Type B pancreatic cell (in vitro differentiated cells): Measurements from ENCODE around the gene WARS2. TPM values are rescaled to one million over a fixed set of nuclear protein-coding genes. Genes with fewer than 3 reads are reported as not detected.

ENCODE experiments used
- DNase-seq: peaks from one replicate; pipeline ENCODE4 v3.0.0; 2021; ENCODE audit warnings: mixed read lengths; ENCODE audit not compliant: unreplicated experiment; ENCODE audit errors: extremely low spot score
- H3K27ac Mint-ChIP-seq: 2 replicates; pipeline ENCODE4 v1.8.0; 2021; ENCODE audit warnings: mild to moderate bottlenecking, mixed read lengths
- H3K27me3 Mint-ChIP-seq: 2 replicates; pipeline ENCODE4 v1.8.0; 2021; ENCODE audit warnings: mixed read lengths
- H3K36me3 Mint-ChIP-seq: 2 replicates; pipeline ENCODE4 v1.8.0; 2021; ENCODE audit warnings: mixed read lengths
- H3K4me1 Mint-ChIP-seq: one replicate; pipeline ENCODE4 v1.8.0; 2021; ENCODE audit warnings: mixed read lengths; ENCODE audit not compliant: unreplicated experiment
- H3K4me3 Mint-ChIP-seq: 2 replicates; pipeline ENCODE4 v1.8.0; 2021; ENCODE audit warnings: mild to moderate bottlenecking, mixed read lengths
- H3K9me3 Mint-ChIP-seq: 2 replicates; pipeline ENCODE4 v1.8.0; 2021; ENCODE audit warnings: mixed read lengths
- total RNA-seq: library from RNA; stranded (reverse); gene quantifications from 2 replicates; pipeline ENCODE4 v1.2.1, GENCODE V29; 2021; ENCODE audit warnings: low replicate concordance
- TF ChIP-seq, protein P1 (sequence below): fragments of 200-600 bp; sonication (generic); conservative IDR thresholded peaks from 2 replicates; pipeline ENCODE4 v1.5.0; 2021; ENCODE audit warnings: antibody characterized with exemption, mild to moderate bottlenecking

Gene WARS2
- total RNA-seq, 1 donor from 2014 or later = 13.8 TPM

DNA sequence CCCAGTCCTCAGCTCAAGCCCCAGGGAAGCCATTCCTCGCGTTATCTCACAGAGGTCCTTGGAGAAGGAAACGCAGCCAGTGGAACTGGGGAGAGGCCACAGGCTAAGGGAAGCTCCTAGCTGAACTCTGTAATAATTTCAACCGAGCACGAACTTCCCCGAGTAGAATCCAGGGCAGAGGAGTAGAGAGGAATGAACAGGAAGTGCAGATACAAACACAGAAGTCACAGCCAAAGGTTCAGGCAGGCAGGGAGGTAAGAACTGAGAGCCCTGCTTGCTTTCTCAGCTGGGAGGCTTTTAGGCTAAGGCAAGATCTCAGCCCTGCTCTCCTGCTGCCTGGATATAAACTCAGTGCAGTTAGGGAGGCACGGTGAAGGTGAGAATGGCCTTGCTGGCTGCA is 23.7 kb downstream of the WARS2 start:
- H3K27me3 Mint-ChIP-seq = no peaks in the 10 kb centered on the region
- H3K4me1 Mint-ChIP-seq = peaks cover 14% of the 10 kb centered on the region
- TF ChIP-seq, protein P1, sequence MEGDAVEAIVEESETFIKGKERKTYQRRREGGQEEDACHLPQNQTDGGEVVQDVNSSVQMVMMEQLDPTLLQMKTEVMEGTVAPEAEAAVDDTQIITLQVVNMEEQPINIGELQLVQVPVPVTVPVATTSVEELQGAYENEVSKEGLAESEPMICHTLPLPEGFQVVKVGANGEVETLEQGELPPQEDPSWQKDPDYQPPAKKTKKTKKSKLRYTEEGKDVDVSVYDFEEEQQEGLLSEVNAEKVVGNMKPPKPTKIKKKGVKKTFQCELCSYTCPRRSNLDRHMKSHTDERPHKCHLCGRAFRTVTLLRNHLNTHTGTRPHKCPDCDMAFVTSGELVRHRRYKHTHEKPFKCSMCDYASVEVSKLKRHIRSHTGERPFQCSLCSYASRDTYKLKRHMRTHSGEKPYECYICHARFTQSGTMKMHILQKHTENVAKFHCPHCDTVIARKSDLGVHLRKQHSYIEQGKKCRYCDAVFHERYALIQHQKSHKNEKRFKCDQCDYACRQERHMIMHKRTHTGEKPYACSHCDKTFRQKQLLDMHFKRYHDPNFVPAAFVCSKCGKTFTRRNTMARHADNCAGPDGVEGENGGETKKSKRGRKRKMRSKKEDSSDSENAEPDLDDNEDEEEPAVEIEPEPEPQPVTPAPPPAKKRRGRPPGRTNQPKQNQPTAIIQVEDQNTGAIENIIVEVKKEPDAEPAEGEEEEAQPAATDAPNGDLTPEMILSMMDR = no peak
- H3K36me3 Mint-ChIP-seq = peaks cover 1% of the 10 kb centered on the region
- peaks cover 10% of the 10 kb centered on the region for H3K9me3 Mint-ChIP-seq
- H3K27ac Mint-ChIP-seq = no peak overlapping the region
- no peak overlapping the region for H3K4me3 Mint-ChIP-seq
- DNase-seq = no peak

DNA sequence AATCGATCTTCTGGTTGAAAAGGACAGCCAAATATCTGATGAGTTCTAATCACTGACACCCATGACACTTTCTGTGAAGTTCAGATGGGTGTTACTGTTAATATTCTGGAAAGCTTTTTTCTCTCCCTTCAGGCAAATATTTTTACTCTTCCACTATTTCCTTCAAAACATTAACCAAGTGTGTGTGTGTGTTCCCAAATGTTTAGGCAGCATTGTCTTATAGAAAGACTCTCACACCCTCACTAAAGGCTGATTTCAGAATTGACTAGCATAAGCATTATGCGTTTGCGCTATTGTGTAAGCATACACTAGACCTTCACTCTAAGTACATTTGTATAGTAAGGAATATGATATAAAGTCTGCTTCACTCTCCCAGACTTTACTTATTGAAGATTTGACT is 24.7 kb downstream of the WARS2 start:
- Mint-ChIP-seq H3K4me1 (peaks cover 14% of the 10 kb centered on the region), H3K27me3 (no peaks in the 10 kb centered on the region), H3K36me3 (no peaks in the 10 kb centered on the region), H3K9me3 (no peaks in the 10 kb centered on the region), H3K27ac (no peak overlapping the region), H3K4me3 (no peak overlapping the region)
- TF ChIP-seq, protein P1 = no peak
- DNase-seq = no peak

DNA sequence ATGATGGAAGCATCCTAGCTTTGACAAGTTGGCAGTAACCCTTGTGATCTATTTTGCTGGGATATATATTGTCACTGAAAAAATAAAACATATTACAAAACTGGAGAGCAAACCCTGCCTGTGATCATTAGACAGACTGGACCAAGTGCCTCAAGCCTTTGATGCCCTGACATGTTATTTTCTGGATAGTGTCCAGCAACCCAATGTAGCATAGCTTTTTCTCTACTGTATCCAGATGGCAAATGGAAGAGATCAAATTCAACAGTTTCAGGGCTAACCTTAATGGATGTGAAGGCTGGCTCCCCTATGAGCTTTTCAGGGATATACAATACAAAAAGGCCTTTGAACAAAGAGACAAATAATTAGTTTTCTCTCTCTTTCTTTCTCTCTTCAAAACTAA is 25.1 kb downstream of the WARS2 start:
- Mint-ChIP-seq H3K27ac (no peak overlapping the region), H3K4me1 (peaks cover 14% of the 10 kb centered on the region), H3K4me3 (no peak overlapping the region), H3K27me3 (no peaks in the 10 kb centered on the region), H3K9me3 (no peaks in the 10 kb centered on the region), H3K36me3 (no peaks in the 10 kb centered on the region)
- TF ChIP-seq, protein P1 = no peak
- DNase-seq = no peak

DNA sequence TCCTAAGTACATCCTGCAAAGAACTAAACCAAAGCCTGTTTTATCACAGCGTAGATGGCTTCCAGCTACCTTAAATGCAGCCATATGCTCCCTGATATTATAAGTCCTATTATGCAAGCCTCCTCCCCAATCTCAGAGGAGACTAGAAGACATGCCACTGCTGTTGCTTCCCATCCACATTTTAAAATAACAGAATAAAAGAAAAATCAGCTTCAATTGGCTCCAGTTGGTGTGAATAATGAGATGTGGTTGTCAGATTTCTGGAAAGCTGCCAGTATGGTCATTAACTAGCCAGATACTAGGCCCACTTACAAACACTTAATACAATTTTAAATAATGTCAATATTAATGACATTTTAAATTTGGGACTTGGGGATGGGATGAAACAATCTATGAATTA is 25.7 kb downstream of the WARS2 start:
- DNase-seq = no peak
- no peaks in the 10 kb centered on the region for H3K9me3 Mint-ChIP-seq
- no peaks in the 10 kb centered on the region for H3K27me3 Mint-ChIP-seq
- peaks cover 14% of the 10 kb centered on the region for H3K4me1 Mint-ChIP-seq
- no peak overlapping the region for H3K4me3 Mint-ChIP-seq
- H3K27ac Mint-ChIP-seq = no peak overlapping the region
- TF ChIP-seq, protein P1 = no peak
- no peaks in the 10 kb centered on the region for H3K36me3 Mint-ChIP-seq

DNA sequence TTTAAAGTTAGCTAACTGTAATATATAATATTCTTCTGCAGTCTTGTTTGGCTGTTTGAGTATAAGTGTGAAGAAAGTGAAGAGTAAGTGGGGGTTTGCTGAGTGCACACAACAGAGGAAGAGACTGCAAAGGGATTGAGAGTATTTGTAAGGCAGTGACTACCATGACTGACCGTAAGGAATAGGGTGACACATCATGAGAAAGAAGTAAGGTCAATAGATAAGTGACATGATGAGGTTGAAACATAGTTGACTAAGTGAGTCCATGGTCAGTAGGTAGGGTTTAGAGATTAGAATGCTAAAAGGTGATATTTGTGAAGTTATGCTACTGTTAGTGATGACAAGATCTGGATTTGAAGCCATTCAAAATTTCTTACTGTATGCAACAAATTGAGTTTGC is 27.7 kb downstream of the WARS2 start:
- no peak overlapping the region for H3K4me3 Mint-ChIP-seq
- no peaks in the 10 kb centered on the region for H3K27me3 Mint-ChIP-seq
- TF ChIP-seq, protein P1 = no peak
- DNase-seq = no peak
- H3K9me3 Mint-ChIP-seq = no peaks in the 10 kb centered on the region
- H3K4me1 Mint-ChIP-seq = peaks cover 14% of the 10 kb centered on the region
- no peak overlapping the region for H3K27ac Mint-ChIP-seq
- no peaks in the 10 kb centered on the region for H3K36me3 Mint-ChIP-seq

DNA sequence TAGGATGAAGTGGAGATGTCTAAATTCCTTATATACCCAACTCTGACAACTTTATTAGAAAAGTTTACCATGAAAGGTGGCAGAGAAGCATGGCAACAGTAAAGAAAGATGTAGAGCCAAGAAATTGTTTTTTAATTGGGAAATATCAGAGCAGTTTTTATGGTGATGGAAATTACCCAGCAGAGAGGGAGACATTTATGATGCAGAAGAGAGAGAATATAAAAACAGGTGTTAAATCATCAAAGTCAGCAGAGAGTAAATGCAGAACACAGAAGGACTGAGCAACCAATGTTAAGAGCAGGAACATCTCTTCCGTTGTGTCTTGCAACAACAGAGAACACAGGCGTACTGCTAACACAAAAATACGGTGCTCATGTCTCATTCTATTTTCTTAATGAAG is 28.2 kb downstream of the WARS2 start:
- Mint-ChIP-seq H3K9me3 (no peaks in the 10 kb centered on the region), H3K27me3 (no peaks in the 10 kb centered on the region), H3K36me3 (no peaks in the 10 kb centered on the region), H3K4me1 (peaks cover 14% of the 10 kb centered on the region), H3K27ac (no peak overlapping the region), H3K4me3 (no peak overlapping the region)
- TF ChIP-seq, protein P1 = no peak
- DNase-seq = no peak
